ENCODE results near the gene STRADA. TPM values are rescaled to one million over a fixed set of nuclear protein-coding genes. Genes with fewer than 3 reads are reported as not detected.

STRADA gene
- total and polyA plus RNA-seq, 2 donors (not counting 3 experiments of a cell fraction or from before 2014, with no cell fraction given): 47.0 to 53.6 TPM

GRCh38 chr17:63685578-63685977 is 56.0 kb downstream of the STRADA start:
- POLR2A ChIA-PET: no interaction called here
- Histone ChIP-seq H3K27ac (ENCODE audit: insufficient read depth, low read depth, low read length) (no peak overlapping the region), H3K9me3 (replicated peaks; ENCODE audit: control insufficient read depth, insufficient read depth, low read length) (no peaks in the 10 kb centered on the region), H4K20me1 (replicated peaks; ENCODE audit: control insufficient read depth, extremely low read depth, insufficient read depth, low read length) (no peaks in the 10 kb centered on the region), H2AFZ (ENCODE audit: low read depth, low read length) (no peak overlapping the region), H3K9ac (replicated peaks; ENCODE audit: extremely low read depth, insufficient read depth, low read length) (no peak overlapping the region), H3K4me2 (ENCODE audit: insufficient read depth, low read length) (no peak overlapping the region), H3K79me2 (ENCODE audit: control insufficient read depth, insufficient read depth, low read length) (no peaks in the 10 kb centered on the region), H3K36me3 (ENCODE audit: control insufficient read depth in 2 of 2, extremely low read depth in 1 of 2, insufficient read depth in 2 of 2, low read length in 2 of 2) (peaks cover 11 to 47% of the 10 kb centered on the region in 2 experiments), H3K27me3 (ENCODE audit: control insufficient read depth in 2 of 2, insufficient read depth in 2 of 2, low read length in 2 of 2) (no peaks in the 10 kb centered on the region), H3K4me3 (replicated peaks in 1 of 3; ENCODE audit: insufficient read depth in 1 of 3, low read depth in 1 of 3, low read length in 3 of 3) (no peak overlapping the region), H3K4me1 (ENCODE audit: control insufficient read depth, extremely low read depth, insufficient read depth, low read length) (peaks cover 12% of the 10 kb centered on the region), H3K9me1 (replicated peaks; ENCODE audit: control insufficient read depth, extremely low read depth, insufficient read depth, low read length) (no peaks in the 10 kb centered on the region)
- BruUV-seq (replicated peaks): no TSS peak
- dilution Hi-C loops (cut with MboI; ENCODE audit: extremely low pct_ligation_motif_present, low sequenced_read_pairs): no loop called here
- intact Hi-C loops (cut with micrococcal nuclease): no loop called here
- TF ChIP-seq JUN (IDR thresholded peaks at IDR 0.05; ENCODE audit: borderline replicate concordance, insufficient read depth, insufficient read length, low read depth) (no peak), MYC (IDR thresholded peaks at IDR 0.05; ENCODE audit: low read depth, low read length) (no peak), MAX (IDR thresholded peaks at IDR 0.05; ENCODE audit: insufficient read depth, insufficient read length) (no peak), EZH2 (IDR thresholded peaks at IDR 0.05; ENCODE audit: borderline replicate concordance, low read depth, low read length, severe bottlenecking) (no peak), GATA2 (IDR thresholded peaks at IDR 0.05; ENCODE audit: insufficient read depth, insufficient read length, low read depth, low read length) (no peak), FOS (IDR thresholded peaks at IDR 0.05; ENCODE audit: borderline replicate concordance, insufficient read depth, low read length) (no peak), POLR2A (IDR thresholded peaks at IDR 0.05; ENCODE audit: low read depth, low read length) (no peak), POLR2AphosphoS5 (IDR thresholded peaks at IDR 0.05; ENCODE audit: insufficient read depth, low read depth, low read length) (no peak)
- TF ChIP-seq, protein P1, sequence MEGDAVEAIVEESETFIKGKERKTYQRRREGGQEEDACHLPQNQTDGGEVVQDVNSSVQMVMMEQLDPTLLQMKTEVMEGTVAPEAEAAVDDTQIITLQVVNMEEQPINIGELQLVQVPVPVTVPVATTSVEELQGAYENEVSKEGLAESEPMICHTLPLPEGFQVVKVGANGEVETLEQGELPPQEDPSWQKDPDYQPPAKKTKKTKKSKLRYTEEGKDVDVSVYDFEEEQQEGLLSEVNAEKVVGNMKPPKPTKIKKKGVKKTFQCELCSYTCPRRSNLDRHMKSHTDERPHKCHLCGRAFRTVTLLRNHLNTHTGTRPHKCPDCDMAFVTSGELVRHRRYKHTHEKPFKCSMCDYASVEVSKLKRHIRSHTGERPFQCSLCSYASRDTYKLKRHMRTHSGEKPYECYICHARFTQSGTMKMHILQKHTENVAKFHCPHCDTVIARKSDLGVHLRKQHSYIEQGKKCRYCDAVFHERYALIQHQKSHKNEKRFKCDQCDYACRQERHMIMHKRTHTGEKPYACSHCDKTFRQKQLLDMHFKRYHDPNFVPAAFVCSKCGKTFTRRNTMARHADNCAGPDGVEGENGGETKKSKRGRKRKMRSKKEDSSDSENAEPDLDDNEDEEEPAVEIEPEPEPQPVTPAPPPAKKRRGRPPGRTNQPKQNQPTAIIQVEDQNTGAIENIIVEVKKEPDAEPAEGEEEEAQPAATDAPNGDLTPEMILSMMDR (IDR thresholded peaks at IDR 0.05; ENCODE audit: extremely low read depth in 1 of 2, insufficient read depth in 1 of 2, low read depth in 1 of 2, low read length in 2 of 2): no peak
- CTCF ChIA-PET: interaction anchor here (1.1 kb wide), 1 partner anchor 12 kb away, joined by 3 read pairs; no protein-coding TSS in a partner anchor
- DNase-seq (ENCODE audit: low read depth, low spot score) (no peak), FAIRE-seq (no peak)

All from endothelial cell of umbilical vein (primary cell).